Measurements from ENCODE around the gene IGSF21. TPM values are rescaled to one million over a fixed set of nuclear protein-coding genes. Genes with fewer than 3 reads are reported as not detected.

IGSF21 gene
- total and polyA plus RNA-seq, 2 donors from 2014 or later = 1.4 to 6.6 TPM

- H3K27me3 ChIP-seq (ENCODE audit: control insufficient read depth, insufficient read depth, low read length) = peaks cover 46% of the 10 kb centered on the region
- no peaks in the 10 kb centered on the region for H3K9me3 ChIP-seq (ENCODE audit: control insufficient read depth in 2 of 3, insufficient read depth in 1 of 3, low read length in 3 of 3)
- H3K4me1 ChIP-seq (ENCODE audit: control insufficient read depth in 2 of 3, insufficient read depth in 2 of 3, low read depth in 1 of 3, low read length in 3 of 3) = no peaks in the 10 kb centered on the region
- intact Hi-C loops (cut with DNase I) = no loop called here
- DNase-seq (peak in 2 of 5 donors; percentile 51 to 65), FAIRE-seq (no peak)
- TF ChIP-seq CTCF (IDR thresholded peaks at IDR 0.05; ENCODE audit: borderline replicate concordance, extremely low read depth, insufficient read depth) = no peak
- no peak overlapping the region for H3K4me3 ChIP-seq (ENCODE audit: low read length in 3 of 3)
- no peaks in the 10 kb centered on the region for H3K36me3 ChIP-seq (ENCODE audit: control insufficient read depth in 2 of 3, insufficient read depth in 3 of 3, low read length in 3 of 3)
- H3K9ac ChIP-seq (ENCODE audit: low read length in 3 of 3) = no peak overlapping the region
- H3K27ac ChIP-seq (ENCODE audit: low read depth in 2 of 2, low read length in 2 of 2) = no peak overlapping the region
Measured at GRCh38 chr1:18110968-18111367, 3.4 kb downstream of the IGSF21 start.

GRCh38 chr1:18111605-18112297 is 4.2 kb downstream of the IGSF21 start:
- no peak for FAIRE-seq
- Histone ChIP-seq H3K9ac (ENCODE audit: low read length in 3 of 3) (no peak overlapping the region), H3K27ac (ENCODE audit: low read depth in 2 of 2, low read length in 2 of 2) (no peak overlapping the region), H3K27me3 (ENCODE audit: control insufficient read depth, insufficient read depth, low read length) (peaks cover 43% of the 10 kb centered on the region), H3K36me3 (ENCODE audit: control insufficient read depth in 2 of 3, insufficient read depth in 3 of 3, low read length in 3 of 3) (no peaks in the 10 kb centered on the region), H3K4me1 (ENCODE audit: control insufficient read depth in 2 of 3, insufficient read depth in 2 of 3, low read depth in 1 of 3, low read length in 3 of 3) (no peaks in the 10 kb centered on the region), H3K4me3 (ENCODE audit: low read length in 3 of 3) (no peak overlapping the region), H3K9me3 (ENCODE audit: control insufficient read depth in 2 of 3, insufficient read depth in 1 of 3, low read length in 3 of 3) (no peaks in the 10 kb centered on the region)
- intact Hi-C loops (cut with DNase I) = no loop called here
- TF ChIP-seq CTCF (IDR thresholded peaks at IDR 0.05; ENCODE audit: borderline replicate concordance, extremely low read depth, insufficient read depth) = no peak
- DNase-seq = peak in 1 of 5 donors; percentile 6

GRCh38 chr1:18112611-18113010 is 5.0 kb downstream of the IGSF21 start:
- no peaks in the 10 kb centered on the region for H3K36me3 ChIP-seq (ENCODE audit: control insufficient read depth in 2 of 3, insufficient read depth in 3 of 3, low read length in 3 of 3)

More at GRCh38 chr1:18112611-18113010, 5.0 kb downstream of the IGSF21 start:
- Histone ChIP-seq H3K4me1 (ENCODE audit: control insufficient read depth in 2 of 3, insufficient read depth in 2 of 3, low read depth in 1 of 3, low read length in 3 of 3) (no peaks in the 10 kb centered on the region), H3K9ac (ENCODE audit: low read length in 3 of 3) (no peak overlapping the region), H3K27me3 (ENCODE audit: control insufficient read depth, insufficient read depth, low read length) (peaks cover 38% of the 10 kb centered on the region), H3K4me3 (ENCODE audit: low read length in 3 of 3) (no peak overlapping the region), H3K9me3 (ENCODE audit: control insufficient read depth in 2 of 3, insufficient read depth in 1 of 3, low read length in 3 of 3) (no peaks in the 10 kb centered on the region), H3K27ac (ENCODE audit: low read depth in 2 of 2, low read length in 2 of 2) (no peak overlapping the region)
- no peak for FAIRE-seq
- intact Hi-C loops (cut with DNase I) = no loop called here
- DNase-seq = no peak
- TF ChIP-seq CTCF (IDR thresholded peaks at IDR 0.05; ENCODE audit: borderline replicate concordance, extremely low read depth, insufficient read depth) = no peak
